ENCODE data around the gene SPATA9. TPM values are rescaled to one million over a fixed set of nuclear protein-coding genes. Genes with fewer than 3 reads are reported as not detected.
A peak's percentile ranks its signal among the peaks of the same experiment; 100 is the strongest.

Gene SPATA9
- total and polyA plus RNA-seq, 2 of the 8 experiments (the other 6 are each of a cell fraction or from before 2014, with no cell fraction given) = not detected

GRCh38 chr5:95730730-95731570 is 48.2 kb upstream of the SPATA9 start, which contains the start of gene RHOBTB3 (continued):
- TF ChIP-seq, protein P1, sequence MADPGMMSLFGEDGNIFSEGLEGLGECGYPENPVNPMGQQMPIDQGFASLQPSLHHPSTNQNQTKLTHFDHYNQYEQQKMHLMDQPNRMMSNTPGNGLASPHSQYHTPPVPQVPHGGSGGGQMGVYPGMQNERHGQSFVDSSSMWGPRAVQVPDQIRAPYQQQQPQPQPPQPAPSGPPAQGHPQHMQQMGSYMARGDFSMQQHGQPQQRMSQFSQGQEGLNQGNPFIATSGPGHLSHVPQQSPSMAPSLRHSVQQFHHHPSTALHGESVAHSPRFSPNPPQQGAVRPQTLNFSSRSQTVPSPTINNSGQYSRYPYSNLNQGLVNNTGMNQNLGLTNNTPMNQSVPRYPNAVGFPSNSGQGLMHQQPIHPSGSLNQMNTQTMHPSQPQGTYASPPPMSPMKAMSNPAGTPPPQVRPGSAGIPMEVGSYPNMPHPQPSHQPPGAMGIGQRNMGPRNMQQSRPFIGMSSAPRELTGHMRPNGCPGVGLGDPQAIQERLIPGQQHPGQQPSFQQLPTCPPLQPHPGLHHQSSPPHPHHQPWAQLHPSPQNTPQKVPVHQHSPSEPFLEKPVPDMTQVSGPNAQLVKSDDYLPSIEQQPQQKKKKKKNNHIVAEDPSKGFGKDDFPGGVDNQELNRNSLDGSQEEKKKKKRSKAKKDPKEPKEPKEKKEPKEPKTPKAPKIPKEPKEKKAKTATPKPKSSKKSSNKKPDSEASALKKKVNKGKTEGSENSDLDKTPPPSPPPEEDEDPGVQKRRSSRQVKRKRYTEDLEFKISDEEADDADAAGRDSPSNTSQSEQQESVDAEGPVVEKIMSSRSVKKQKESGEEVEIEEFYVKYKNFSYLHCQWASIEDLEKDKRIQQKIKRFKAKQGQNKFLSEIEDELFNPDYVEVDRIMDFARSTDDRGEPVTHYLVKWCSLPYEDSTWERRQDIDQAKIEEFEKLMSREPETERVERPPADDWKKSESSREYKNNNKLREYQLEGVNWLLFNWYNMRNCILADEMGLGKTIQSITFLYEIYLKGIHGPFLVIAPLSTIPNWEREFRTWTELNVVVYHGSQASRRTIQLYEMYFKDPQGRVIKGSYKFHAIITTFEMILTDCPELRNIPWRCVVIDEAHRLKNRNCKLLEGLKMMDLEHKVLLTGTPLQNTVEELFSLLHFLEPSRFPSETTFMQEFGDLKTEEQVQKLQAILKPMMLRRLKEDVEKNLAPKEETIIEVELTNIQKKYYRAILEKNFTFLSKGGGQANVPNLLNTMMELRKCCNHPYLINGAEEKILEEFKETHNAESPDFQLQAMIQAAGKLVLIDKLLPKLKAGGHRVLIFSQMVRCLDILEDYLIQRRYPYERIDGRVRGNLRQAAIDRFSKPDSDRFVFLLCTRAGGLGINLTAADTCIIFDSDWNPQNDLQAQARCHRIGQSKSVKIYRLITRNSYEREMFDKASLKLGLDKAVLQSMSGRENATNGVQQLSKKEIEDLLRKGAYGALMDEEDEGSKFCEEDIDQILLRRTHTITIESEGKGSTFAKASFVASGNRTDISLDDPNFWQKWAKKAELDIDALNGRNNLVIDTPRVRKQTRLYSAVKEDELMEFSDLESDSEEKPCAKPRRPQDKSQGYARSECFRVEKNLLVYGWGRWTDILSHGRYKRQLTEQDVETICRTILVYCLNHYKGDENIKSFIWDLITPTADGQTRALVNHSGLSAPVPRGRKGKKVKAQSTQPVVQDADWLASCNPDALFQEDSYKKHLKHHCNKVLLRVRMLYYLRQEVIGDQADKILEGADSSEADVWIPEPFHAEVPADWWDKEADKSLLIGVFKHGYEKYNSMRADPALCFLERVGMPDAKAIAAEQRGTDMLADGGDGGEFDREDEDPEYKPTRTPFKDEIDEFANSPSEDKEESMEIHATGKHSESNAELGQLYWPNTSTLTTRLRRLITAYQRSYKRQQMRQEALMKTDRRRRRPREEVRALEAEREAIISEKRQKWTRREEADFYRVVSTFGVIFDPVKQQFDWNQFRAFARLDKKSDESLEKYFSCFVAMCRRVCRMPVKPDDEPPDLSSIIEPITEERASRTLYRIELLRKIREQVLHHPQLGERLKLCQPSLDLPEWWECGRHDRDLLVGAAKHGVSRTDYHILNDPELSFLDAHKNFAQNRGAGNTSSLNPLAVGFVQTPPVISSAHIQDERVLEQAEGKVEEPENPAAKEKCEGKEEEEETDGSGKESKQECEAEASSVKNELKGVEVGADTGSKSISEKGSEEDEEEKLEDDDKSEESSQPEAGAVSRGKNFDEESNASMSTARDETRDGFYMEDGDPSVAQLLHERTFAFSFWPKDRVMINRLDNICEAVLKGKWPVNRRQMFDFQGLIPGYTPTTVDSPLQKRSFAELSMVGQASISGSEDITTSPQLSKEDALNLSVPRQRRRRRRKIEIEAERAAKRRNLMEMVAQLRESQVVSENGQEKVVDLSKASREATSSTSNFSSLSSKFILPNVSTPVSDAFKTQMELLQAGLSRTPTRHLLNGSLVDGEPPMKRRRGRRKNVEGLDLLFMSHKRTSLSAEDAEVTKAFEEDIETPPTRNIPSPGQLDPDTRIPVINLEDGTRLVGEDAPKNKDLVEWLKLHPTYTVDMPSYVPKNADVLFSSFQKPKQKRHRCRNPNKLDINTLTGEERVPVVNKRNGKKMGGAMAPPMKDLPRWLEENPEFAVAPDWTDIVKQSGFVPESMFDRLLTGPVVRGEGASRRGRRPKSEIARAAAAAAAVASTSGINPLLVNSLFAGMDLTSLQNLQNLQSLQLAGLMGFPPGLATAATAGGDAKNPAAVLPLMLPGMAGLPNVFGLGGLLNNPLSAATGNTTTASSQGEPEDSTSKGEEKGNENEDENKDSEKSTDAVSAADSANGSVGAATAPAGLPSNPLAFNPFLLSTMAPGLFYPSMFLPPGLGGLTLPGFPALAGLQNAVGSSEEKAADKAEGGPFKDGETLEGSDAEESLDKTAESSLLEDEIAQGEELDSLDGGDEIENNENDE (IDR thresholded peaks at IDR 0.05; ENCODE audit: insufficient replicate concordance, low read length) = no peak
- TF ChIP-seq RNF2 (IDR thresholded peaks at IDR 0.05; ENCODE audit: borderline replicate concordance, low read depth, low read length, missing control alignments, poor library complexity, severe bottlenecking) (no peak), POU5F1 (IDR thresholded peaks at IDR 0.05; ENCODE audit: low read depth, low read length) (no peak), CBX5 (IDR thresholded peaks at IDR 0.05; ENCODE audit: low read depth, low read length) (no peak), POLR2A (IDR thresholded peaks at IDR 0.05; ENCODE audit: control extremely low read depth in 1 of 2, low read depth in 2 of 2, low read length in 2 of 2) (peak in 1 of 2 experiments; percentile 64; a peak in 1 of 3 replicates), RXRA (IDR thresholded peaks at IDR 0.05; ENCODE audit: insufficient read depth, low read depth, low read length) (no peak)
- TF ChIP-seq, protein P2, sequence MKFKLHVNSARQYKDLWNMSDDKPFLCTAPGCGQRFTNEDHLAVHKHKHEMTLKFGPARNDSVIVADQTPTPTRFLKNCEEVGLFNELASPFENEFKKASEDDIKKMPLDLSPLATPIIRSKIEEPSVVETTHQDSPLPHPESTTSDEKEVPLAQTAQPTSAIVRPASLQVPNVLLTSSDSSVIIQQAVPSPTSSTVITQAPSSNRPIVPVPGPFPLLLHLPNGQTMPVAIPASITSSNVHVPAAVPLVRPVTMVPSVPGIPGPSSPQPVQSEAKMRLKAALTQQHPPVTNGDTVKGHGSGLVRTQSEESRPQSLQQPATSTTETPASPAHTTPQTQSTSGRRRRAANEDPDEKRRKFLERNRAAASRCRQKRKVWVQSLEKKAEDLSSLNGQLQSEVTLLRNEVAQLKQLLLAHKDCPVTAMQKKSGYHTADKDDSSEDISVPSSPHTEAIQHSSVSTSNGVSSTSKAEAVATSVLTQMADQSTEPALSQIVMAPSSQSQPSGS (IDR thresholded peaks at IDR 0.05; ENCODE audit: low read length) = no peak
